AML-193 (cell line): ENCODE results near the gene ELFN1.

Experiments
- DNase-seq, 2 experiments: peaks; one replicate each; lab custom pipeline; 2025; lab: John Stamatoyannopoulos, UW

The ELFN1 gene

GRCh38 chr7:1663857-1664651, 6.0 kb upstream of the ELFN1 start:
- DNase-seq = no peak

DNA sequence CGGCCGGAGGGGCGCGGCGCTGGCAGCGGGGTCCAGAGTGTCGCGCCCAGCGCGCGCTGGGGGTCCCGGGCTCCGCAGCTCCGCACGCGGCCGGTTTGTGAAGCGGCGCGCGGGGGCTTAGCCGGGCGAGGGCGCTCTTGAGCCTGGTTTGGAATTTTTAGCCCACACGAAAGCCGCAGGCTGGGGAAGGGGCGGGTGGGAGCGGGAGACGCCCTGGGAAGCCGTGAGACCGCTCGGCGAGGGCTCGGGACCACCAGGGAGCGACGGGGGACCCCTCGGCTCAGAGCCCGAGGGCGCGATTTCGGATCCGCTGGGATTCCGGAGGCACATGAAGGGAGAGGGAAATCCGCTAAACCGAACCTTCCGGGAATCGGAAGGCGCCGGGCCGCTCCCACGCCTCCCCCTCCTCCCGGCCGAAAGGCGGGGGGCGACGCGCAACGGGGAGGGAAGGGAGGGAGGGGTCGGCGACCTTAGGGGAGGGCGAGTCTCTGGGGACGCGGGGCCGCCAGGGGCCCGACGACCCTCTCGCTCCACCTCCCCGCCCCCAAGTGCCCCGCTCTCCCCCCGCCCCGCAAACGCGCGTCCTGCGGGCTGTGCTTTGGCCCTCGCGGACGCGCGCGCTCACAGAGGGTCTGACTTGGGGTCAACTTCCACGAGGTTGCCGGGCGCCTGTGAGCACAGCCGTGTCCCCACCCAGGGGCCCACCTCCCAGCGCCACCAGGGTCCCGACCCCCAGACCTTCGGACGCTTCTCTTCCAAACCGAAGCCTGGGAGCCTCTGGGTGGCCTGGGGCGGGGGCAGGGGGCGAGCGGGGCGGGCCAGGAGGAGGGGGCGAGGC, 5.1 kb upstream of the ELFN1 start:
- no peak for DNase-seq

GRCh38 chr7:1665549-1666316, 4.3 kb upstream of the ELFN1 start:
- DNase-seq = no peak

- DNase-seq = no peak
These were observed 3.7 kb upstream of the ELFN1 start for GRCh38 chr7:1666317-1666822.

DNA sequence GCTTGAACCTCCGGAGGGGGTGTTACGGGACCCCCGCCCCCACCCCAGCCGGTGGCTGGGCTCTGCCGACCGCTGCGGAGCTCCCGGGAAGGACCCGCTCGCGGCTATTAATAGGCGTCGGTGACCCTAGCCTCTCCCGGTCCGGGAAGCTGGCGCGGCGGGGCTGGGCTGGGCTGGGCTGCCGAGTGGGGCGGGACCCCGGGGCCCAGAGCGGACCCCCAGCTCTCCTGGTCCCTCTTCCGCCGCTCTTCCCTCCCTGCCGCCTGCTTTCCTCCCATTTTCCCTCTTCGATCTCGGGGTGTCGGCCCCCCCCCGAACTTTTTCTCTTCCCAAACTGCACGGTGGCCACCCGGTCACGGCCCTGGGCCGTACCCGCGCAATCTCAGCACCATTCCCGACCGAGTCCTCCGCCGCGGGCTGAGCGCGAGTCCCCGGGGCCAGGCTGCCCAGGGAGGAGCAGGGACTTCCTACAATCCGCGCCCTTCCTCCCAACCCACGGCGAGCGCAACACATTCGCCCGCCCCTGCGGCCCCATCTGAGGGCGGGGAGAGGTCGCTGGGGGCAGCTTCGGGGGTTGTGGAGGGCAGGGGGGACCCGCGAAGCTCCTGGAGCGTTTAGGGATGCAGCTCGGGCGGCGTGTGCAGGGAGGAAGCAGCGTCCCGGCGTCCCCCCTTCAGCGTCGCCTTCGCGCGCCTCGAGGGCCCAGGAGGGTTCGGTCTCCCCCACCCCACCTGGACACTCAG, 3.1 kb upstream of the ELFN1 start:
- no peak for DNase-seq

DNA sequence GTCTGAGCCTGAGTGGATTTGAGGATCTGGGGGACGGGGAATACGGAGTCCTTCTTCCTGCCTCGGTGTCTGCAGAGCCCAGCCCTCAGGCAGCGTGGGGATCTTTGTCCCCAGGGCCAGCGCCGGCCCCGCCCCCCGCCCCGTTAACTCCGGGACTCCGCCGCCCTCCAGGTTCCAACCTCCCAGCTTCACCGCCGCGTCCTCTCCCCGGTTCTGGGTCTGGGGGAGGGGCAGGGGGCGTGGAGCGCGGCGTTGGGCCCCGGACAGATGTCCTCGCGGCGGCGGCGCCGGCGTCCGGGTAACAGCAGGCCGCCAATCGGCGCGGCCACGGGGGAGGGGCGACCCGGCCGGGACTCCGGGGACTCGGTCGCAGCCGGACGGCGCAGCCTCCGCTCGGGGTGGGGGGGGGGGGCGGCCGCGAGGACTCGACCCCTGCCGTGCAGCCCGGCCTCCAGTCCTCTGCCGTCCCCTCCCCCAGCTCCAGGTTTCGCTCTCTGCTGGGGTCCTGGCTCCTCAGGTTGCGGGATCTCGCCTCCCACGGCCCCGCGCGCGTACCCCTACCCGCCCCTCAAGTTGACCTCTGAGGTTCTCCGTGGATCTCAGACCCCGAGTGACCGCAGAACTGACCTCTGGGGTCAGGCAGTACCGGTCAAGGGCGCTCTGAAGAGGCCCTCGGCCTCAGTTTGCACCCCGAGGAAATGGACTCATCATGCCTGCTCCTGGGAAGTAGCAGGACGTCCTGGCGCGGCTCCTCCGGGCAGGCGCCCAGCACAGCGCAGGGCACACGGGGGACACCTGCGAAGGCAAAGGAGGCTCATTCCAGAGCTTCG, 2.3 kb upstream of the ELFN1 start:
- DNase-seq = no peak

DNA sequence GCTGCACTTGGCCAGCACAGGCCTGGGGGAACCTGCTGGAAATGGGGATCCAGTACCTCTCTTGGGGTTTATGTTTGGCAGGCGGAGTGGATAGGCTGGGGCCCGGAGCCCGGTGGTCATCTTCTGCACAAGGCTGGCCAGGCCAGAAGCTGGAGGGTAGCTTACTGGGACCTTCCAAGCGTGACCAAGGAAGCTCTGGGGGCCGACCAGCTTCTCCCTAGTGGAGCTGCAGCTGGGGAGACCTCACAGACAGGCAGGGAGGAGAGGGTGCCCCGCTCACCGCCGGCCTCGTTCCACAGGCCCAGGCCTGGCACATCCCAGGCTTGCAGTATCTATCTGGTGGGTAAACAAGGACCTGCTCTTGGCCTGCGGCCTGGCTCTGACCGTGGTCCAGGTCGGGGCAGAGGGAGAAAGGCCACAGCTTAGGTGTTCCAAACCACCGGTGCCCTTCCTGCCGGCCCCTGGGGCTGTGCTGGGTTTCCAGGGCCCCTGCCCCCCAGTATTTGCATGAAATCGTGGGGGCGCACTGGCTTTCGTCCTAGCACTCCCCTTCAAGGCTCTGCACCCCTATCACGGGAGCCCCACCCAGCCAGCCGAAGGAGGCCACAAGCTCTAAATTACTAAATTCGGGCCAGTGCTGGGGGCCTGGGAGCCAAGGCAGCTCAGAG, 1.5 kb upstream of the ELFN1 start:
- no peak for DNase-seq

GRCh38 chr7:1669064-1669951, 769 bp upstream of the ELFN1 start:
- no peak for DNase-seq

DNA sequence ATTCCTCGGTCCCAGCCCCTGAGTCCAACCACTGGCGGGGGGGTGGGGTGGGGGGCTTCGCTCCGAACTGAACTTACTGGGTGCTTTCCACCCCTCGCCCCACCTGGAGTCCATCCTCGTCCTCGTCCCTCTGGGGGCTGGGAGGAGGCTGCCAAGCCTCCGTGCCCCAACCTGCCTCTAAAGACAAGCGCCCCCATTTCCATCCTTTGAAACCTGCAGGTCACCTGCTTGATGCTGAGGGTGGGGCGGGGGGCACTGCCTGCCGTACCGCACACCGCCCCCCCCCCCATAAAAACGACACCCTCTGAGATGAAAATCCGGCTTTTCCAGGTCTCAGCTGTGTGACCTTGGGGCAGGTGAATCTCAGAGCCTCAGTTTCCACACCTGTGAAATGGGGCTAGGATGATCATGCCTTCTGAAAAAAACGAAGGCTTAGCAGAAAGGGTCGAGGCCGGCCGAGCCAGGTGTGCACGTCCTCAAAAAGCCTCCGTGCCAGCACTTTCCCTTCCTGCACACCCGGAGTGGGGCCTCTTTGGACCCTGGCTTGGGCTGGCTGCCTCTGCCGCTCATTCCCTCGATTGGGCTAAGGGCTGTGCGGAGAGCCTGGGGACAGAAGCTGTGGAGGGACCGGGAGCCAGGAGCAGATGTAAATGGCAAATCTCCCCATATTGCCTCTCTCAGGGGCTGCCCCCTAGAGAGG, 967 bp downstream of the ELFN1 start:
- DNase-seq = no peak

DNA sequence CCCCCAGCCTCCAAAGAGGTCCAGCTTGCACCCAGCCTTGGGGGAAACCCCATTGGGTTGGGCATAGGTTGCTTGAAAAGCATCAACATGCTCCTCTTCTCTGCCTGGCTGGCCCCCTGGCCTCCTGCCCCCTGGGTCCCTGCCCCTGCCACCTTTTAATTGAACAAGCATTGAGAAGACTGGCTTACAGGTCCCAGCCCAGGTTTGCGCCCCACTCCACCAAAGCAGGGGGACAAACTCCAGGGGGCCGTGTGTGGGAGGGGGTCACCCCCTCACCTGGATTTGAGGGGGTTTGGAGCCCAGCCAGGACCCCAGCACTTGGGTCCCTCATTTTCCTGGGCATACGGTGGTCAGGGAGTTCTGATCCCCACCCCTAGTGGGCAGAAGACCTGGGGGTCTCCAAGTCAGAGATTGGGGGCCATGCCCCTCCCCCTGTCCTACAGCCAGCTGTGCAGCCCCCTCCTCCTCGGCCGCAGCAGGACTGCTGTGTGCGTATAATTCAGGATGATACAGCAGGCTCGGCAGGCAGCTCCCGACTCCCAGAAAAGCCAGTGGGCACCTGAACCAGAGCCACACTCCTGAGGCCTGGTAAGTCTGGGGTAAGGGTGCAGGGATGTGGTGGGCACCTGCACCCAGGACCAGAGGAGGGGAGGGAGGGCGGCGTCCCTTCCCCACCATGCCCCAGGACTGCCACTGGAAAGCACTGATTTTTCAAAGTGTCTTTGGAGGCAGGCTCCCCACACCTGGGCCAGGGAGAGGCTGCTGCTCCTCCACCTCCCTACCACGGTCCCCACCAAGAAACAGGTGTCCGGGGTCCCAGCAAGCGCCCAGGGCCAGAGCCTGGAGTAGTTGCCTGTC, 1.7 kb downstream of the ELFN1 start:
- DNase-seq = no peak

DNA sequence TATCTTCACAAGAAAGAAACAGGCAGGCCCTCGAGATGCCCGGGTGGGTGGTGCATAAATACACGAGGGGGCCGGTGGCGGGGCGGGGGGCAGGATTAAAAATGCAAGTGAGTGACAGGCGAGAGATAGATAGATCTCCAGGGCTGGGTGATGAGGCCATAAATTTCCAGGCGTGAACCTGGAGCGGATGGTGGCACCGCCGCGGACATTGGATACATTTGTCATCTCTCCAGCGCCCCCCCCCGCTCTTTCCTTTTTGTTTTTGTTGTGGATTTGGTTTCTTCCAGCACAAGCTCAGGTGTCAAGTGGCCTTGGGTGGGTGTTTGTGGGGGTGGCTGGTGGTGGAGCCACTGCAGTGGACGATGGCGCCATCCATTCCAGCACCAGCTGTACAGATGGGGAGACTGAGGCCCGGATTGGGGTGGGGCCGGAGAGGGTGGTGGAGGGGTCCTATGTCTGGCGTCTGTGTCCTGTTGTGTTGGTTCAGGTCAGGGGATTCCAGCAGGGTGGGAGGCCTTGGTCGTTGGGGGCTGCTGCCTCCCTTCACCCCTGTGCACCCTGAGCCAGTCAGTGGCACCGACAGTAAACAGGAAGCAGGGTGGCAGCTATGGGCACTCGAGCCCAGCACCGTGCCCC, 2.9 kb downstream of the ELFN1 start:
- DNase-seq = no peak

- no peak for DNase-seq
These were observed 3.6 kb downstream of the ELFN1 start for GRCh38 chr7:1673581-1674118.

GRCh38 chr7:1674161-1675035, 4.3 kb downstream of the ELFN1 start:
- no peak for DNase-seq

GRCh38 chr7:1675036-1675671, 5.1 kb downstream of the ELFN1 start:
- no peak for DNase-seq
